ENCODE data around the gene MYO5A.
"Not testable (repeated sequence)": the region's sequence is repeated elsewhere in the genome, so short reads cannot be mapped to it uniquely, and the experiment has no call there.

Gene MYO5A

GRCh38 chr15:52441841-52442240 lies 86.8 kb downstream of the MYO5A start:
- no peak overlapping the region for H2AFZ ChIP-seq (ENCODE audit: low read length)
- no peak overlapping the region for H3K27ac ChIP-seq (ENCODE audit: low read length)
- DNase-seq: no peak
- no peaks in the 10 kb centered on the region for H3K27me3 ChIP-seq (replicated peaks; ENCODE audit: insufficient read depth, low read length)
- H3K9me2 ChIP-seq (replicated peaks; ENCODE audit: insufficient read depth, low read length): no peaks in the 10 kb centered on the region
- no peak for TF ChIP-seq EZH2phosphoT487 (IDR thresholded peaks at IDR 0.05; ENCODE audit: low read length)
- no peak overlapping the region for H3K9ac ChIP-seq (ENCODE audit: low read length)
- peaks cover 100% of the 10 kb centered on the region for H3K79me2 ChIP-seq (ENCODE audit: low read length)
- no peaks in the 10 kb centered on the region for H4K20me1 ChIP-seq (ENCODE audit: insufficient read depth, low read length)
- no peaks in the 10 kb centered on the region for H3F3A ChIP-seq (ENCODE audit: insufficient read depth, low read length)
- no peak overlapping the region for H3K4me3 ChIP-seq (ENCODE audit: low read length)
- no peak overlapping the region for H3K4me2 ChIP-seq (ENCODE audit: low read depth, low read length)
- H3K9me3 ChIP-seq (replicated peaks; ENCODE audit: insufficient read depth, low read length): no peaks in the 10 kb centered on the region
- H3K4me1 ChIP-seq (ENCODE audit: low read length): 0 out of 2 replicates have a peak, but pooled peaks cover 3% of the 10 kb centered on the region
- H3K36me3 ChIP-seq (replicated peaks; ENCODE audit: insufficient read depth, low read length): no peaks in the 10 kb centered on the region

DNA sequence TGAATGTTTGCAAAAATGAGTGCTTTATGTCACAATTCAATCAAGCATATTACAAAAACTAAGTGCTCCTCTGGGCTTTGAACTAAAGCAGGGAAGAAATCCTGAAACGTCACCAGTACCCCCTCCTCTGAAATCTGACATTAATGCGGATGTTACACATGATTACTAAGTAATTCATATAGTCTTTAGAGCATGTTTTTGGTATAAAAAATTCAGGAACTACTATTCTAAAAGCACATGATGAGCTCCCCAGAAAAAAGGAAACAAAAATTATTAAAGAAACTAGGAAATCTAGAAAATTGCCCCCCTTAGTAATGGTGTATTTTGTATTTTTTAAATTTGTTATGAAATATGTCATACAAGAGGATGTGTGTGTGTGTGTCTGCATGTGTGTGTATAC lies 87.7 kb downstream of the MYO5A start:
- H3K4me1 ChIP-seq (ENCODE audit: low read length): 0 out of 2 replicates have a peak, but pooled peaks cover 3% of the 10 kb centered on the region

GRCh38 chr15:52440414-52440813 lies 88.3 kb downstream of the MYO5A start:
- no peaks in the 10 kb centered on the region for H3K9me2 ChIP-seq (replicated peaks; ENCODE audit: insufficient read depth, low read length)
- H3K4me3 ChIP-seq (ENCODE audit: low read length): no peak overlapping the region
- no peaks in the 10 kb centered on the region for H3K9me3 ChIP-seq (replicated peaks; ENCODE audit: insufficient read depth, low read length)
- H3K9ac ChIP-seq (ENCODE audit: low read length): no peak overlapping the region
- H3K27ac ChIP-seq (ENCODE audit: low read length): no peak overlapping the region
- no peaks in the 10 kb centered on the region for H3K36me3 ChIP-seq (replicated peaks; ENCODE audit: insufficient read depth, low read length)
- no peaks in the 10 kb centered on the region for H3K27me3 ChIP-seq (replicated peaks; ENCODE audit: insufficient read depth, low read length)
- H3K4me2 ChIP-seq (ENCODE audit: low read depth, low read length): no peak overlapping the region
- H2AFZ ChIP-seq (ENCODE audit: low read length): no peak overlapping the region
- peaks cover 100% of the 10 kb centered on the region for H3K79me2 ChIP-seq (ENCODE audit: low read length)
- H4K20me1 ChIP-seq (ENCODE audit: insufficient read depth, low read length): no peaks in the 10 kb centered on the region
- no peak for TF ChIP-seq EZH2phosphoT487 (IDR thresholded peaks at IDR 0.05; ENCODE audit: low read length)
- TF ChIP-seq, protein P1, sequence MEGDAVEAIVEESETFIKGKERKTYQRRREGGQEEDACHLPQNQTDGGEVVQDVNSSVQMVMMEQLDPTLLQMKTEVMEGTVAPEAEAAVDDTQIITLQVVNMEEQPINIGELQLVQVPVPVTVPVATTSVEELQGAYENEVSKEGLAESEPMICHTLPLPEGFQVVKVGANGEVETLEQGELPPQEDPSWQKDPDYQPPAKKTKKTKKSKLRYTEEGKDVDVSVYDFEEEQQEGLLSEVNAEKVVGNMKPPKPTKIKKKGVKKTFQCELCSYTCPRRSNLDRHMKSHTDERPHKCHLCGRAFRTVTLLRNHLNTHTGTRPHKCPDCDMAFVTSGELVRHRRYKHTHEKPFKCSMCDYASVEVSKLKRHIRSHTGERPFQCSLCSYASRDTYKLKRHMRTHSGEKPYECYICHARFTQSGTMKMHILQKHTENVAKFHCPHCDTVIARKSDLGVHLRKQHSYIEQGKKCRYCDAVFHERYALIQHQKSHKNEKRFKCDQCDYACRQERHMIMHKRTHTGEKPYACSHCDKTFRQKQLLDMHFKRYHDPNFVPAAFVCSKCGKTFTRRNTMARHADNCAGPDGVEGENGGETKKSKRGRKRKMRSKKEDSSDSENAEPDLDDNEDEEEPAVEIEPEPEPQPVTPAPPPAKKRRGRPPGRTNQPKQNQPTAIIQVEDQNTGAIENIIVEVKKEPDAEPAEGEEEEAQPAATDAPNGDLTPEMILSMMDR (IDR thresholded peaks at IDR 0.05; ENCODE audit: low read length): no peak
- no peak for TF ChIP-seq EZH2 (optimal IDR thresholded peaks at IDR 0.05; ENCODE audit: low read depth, low read length)
- H3K4me1 ChIP-seq (ENCODE audit: low read length): 0 out of 2 replicates have a peak, but pooled peaks cover 3% of the 10 kb centered on the region
- DNase-seq: no peak
- no peaks in the 10 kb centered on the region for H3F3A ChIP-seq (ENCODE audit: insufficient read depth, low read length)

More for the DNA sequence above, 87.7 kb downstream of the MYO5A start:
- Histone ChIP-seq H3K79me2 (ENCODE audit: low read length) (peaks cover 100% of the 10 kb centered on the region), H3K4me2 (ENCODE audit: low read depth, low read length) (no peak overlapping the region), H4K20me1 (ENCODE audit: insufficient read depth, low read length) (no peaks in the 10 kb centered on the region), H3K9ac (ENCODE audit: low read length) (no peak overlapping the region), H3K9me3 (replicated peaks; ENCODE audit: insufficient read depth, low read length) (no peaks in the 10 kb centered on the region), H3F3A (ENCODE audit: insufficient read depth, low read length) (no peaks in the 10 kb centered on the region), H3K36me3 (replicated peaks; ENCODE audit: insufficient read depth, low read length) (no peaks in the 10 kb centered on the region), H3K27me3 (replicated peaks; ENCODE audit: insufficient read depth, low read length) (no peaks in the 10 kb centered on the region), H3K27ac (ENCODE audit: low read length) (no peak overlapping the region), H3K4me3 (ENCODE audit: low read length) (no peak overlapping the region), H3K9me2 (replicated peaks; ENCODE audit: insufficient read depth, low read length) (no peaks in the 10 kb centered on the region), H2AFZ (ENCODE audit: low read length) (no peak overlapping the region)
- no peak for DNase-seq
- TF ChIP-seq, protein P1 (IDR thresholded peaks at IDR 0.05; ENCODE audit: low read length): no peak
- no peak for TF ChIP-seq EZH2phosphoT487 (IDR thresholded peaks at IDR 0.05; ENCODE audit: low read length)
- no peak for TF ChIP-seq EZH2 (optimal IDR thresholded peaks at IDR 0.05; ENCODE audit: low read depth, low read length)

DNA sequence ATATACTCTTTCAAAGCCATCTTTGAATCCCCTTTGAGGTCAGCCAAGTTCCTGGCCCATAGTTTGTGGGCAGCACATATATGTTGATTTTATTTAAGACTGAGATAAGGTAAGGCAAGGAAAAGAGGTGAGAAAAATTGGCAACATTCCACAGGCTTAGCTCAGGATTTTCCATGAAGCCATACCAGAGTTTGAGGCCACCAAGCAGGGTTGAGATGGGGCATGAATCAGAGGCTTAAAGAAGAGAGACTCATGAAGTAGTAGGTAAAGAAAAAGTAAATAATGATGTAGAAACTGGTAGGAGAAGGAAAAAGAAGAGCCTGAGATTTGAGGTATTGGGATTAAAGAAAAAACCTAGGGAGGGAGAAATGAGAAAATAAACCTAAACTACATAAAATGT lies 89.2 kb downstream of the MYO5A start:
- no peak overlapping the region for H2AFZ ChIP-seq (ENCODE audit: low read length)
- TF ChIP-seq, protein P1 (IDR thresholded peaks at IDR 0.05; ENCODE audit: low read length): no peak
- TF ChIP-seq EZH2 (optimal IDR thresholded peaks at IDR 0.05; ENCODE audit: low read depth, low read length) (no peak), EZH2phosphoT487 (IDR thresholded peaks at IDR 0.05; ENCODE audit: low read length) (no peak)
- H3F3A ChIP-seq (ENCODE audit: insufficient read depth, low read length): no peaks in the 10 kb centered on the region
- H3K4me3 ChIP-seq (ENCODE audit: low read length): no peak overlapping the region
- no peak for DNase-seq
- H3K9me2 ChIP-seq (replicated peaks; ENCODE audit: insufficient read depth, low read length): no peaks in the 10 kb centered on the region
- H3K4me2 ChIP-seq (ENCODE audit: low read depth, low read length): no peak overlapping the region
- no peak overlapping the region for H3K9ac ChIP-seq (ENCODE audit: low read length)
- no peaks in the 10 kb centered on the region for H3K27me3 ChIP-seq (replicated peaks; ENCODE audit: insufficient read depth, low read length)
- H3K9me3 ChIP-seq (replicated peaks; ENCODE audit: insufficient read depth, low read length): no peaks in the 10 kb centered on the region
- H3K79me2 ChIP-seq (ENCODE audit: low read length): peaks cover 100% of the 10 kb centered on the region
- H3K36me3 ChIP-seq (replicated peaks; ENCODE audit: insufficient read depth, low read length): no peaks in the 10 kb centered on the region
- no peak overlapping the region for H3K27ac ChIP-seq (ENCODE audit: low read length)
- no peaks in the 10 kb centered on the region for H4K20me1 ChIP-seq (ENCODE audit: insufficient read depth, low read length)
- H3K4me1 ChIP-seq (ENCODE audit: low read length): peaks cover 5% of the 10 kb centered on the region; the same call in 1 of the 2 replicates

- not testable (repeated sequence) for H3K4me2 ChIP-seq (ENCODE audit: low read depth, low read length); DNase-seq; H3F3A ChIP-seq (ENCODE audit: insufficient read depth, low read length); H3K9me3 ChIP-seq (replicated peaks; ENCODE audit: insufficient read depth, low read length); H3K4me3 ChIP-seq (ENCODE audit: low read length); H3K27ac ChIP-seq (ENCODE audit: low read length); H3K4me1 ChIP-seq (ENCODE audit: low read length); H4K20me1 ChIP-seq (ENCODE audit: insufficient read depth, low read length); H3K27me3 ChIP-seq (replicated peaks; ENCODE audit: insufficient read depth, low read length); H3K36me3 ChIP-seq (replicated peaks; ENCODE audit: insufficient read depth, low read length); H3K9ac ChIP-seq (ENCODE audit: low read length); H2AFZ ChIP-seq (ENCODE audit: low read length); H3K9me2 ChIP-seq (replicated peaks; ENCODE audit: insufficient read depth, low read length)
- H3K79me2 ChIP-seq (ENCODE audit: low read length): peaks cover 100% of the 10 kb centered on the region
Observed at GRCh38 chr15:52439042-52439441, 89.6 kb downstream of the MYO5A start.

Data from MM.1S (cell line).